C4-2B (cell line): Measurements from ENCODE around the gene RPAIN.

Experiments
- CTCF ChIP-seq: fragments of 450-650 bp; conservative IDR thresholded peaks from 2 replicates; pipeline ENCODE4 v1.5.1; 2017; ENCODE audit warnings: mild to moderate bottlenecking
- ZFX ChIP-seq: fragments of 450-650 bp; IDR thresholded peaks from 2 replicates; pipeline ENCODE4 v1.6.1; 2017

DNA sequence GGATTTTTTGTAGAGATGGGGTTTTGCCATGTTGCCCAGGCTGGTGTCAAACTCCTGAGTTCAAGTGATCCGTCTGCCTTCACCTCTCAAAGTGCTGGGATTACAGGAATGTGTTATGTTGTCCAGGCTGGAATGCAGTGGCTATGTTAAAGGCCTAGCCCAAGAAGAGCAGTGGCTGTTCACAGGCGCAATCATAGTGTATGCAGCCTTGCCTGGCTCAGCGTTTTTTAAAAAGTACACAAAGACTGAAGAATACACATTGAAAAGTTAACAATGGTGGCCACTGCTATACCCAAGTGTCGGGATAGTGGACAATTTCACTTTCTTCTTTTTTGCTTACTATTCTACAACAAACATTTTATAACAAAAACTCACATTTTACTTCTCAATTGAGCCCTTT is 59.0 kb downstream of the RPAIN start:
- no peak for TF ChIP-seq CTCF
- TF ChIP-seq ZFX, result no peak
